ENCODE data around the gene MIGA1. TPM values are rescaled to one million over a fixed set of nuclear protein-coding genes. Genes with fewer than 3 reads are reported as not detected.
A peak's percentile ranks its signal among the peaks of the same experiment; 100 is the strongest.

The MIGA1 gene
- total RNA-seq, 2 donors from 2014 or later = 13.3 to 14.0 TPM

- no peaks in the 10 kb centered on the region for H3K9me3 Mint-ChIP-seq
- DNase-seq (ENCODE audit: low spot score) (no peak), ATAC-seq (no peak)
- H3K4me1 Mint-ChIP-seq (ENCODE audit: low read depth in 2 of 2) = peaks cover 5% of the 10 kb centered on the region in 2 donors
- no peaks in the 10 kb centered on the region for H3K36me3 Mint-ChIP-seq
- peak overlapping the region in 1 of 2 donors; percentile 1 for H3K27ac Mint-ChIP-seq
- peaks cover 2 to 6% of the 10 kb centered on the region in 2 donors for H3K27me3 Mint-ChIP-seq
- H3K4me3 Mint-ChIP-seq = peak overlapping the region; percentile 79
These were observed 147.3 kb downstream of the MIGA1 start for GRCh38 chr1:77926561-77927357.

DNA sequence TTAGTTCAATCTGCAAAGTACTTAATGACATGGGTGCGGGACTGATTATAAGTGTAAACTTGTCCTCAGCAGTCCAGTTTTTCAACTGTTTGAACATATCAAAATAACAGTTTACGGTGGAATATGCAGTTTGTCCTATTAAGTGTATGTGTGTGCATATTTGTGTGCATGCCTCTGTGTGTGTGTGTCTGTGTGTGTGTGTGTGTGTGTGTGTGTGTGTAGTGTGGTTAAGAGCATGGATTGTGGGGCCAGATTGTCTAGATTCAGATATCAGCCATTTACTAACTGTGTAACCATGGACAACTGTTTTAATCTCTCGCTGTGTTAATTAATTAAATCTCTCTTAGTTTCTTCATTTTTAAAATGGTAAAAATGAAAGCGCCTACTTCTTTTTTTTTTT, 148.0 kb downstream of the MIGA1 start:
- H3K4me1 Mint-ChIP-seq (ENCODE audit: low read depth in 2 of 2) = peaks cover 5% of the 10 kb centered on the region in 2 donors
- H3K4me3 Mint-ChIP-seq = no peak overlapping the region
- no peak for DNase-seq (ENCODE audit: low spot score)
- peaks cover 2 to 6% of the 10 kb centered on the region in 2 donors for H3K27me3 Mint-ChIP-seq
- no peaks in the 10 kb centered on the region for H3K36me3 Mint-ChIP-seq
- H3K27ac Mint-ChIP-seq = no peak overlapping the region
- H3K9me3 Mint-ChIP-seq = no peaks in the 10 kb centered on the region
- ATAC-seq = no peak

Other genes with a start within 250 kb of the MIGA1 start
- 10 to 100 TPM; 40.9 to 61.1 TPM for gene ZZZ3, start 97.0 kb upstream of the MIGA1 start, total RNA-seq
- 10 to 100 TPM; 54.7 to 55.0 TPM for gene USP33, start 19.8 kb upstream of the MIGA1 start, total RNA-seq
- not detected for gene NEXN, start 109.0 kb downstream of the MIGA1 start, total RNA-seq
- gene FUBP1, start 199.4 kb downstream of the MIGA1 start, total RNA-seq = 100 to 1,000 TPM; 181 to 204 TPM
- 10 to 100 TPM in 1 of 2 donors, 1 to 10 TPM in 1; 8.9 to 13.2 TPM for gene DNAJB4, start 225.3 kb downstream of the MIGA1 start, total RNA-seq